ENCODE measurements around the gene ARNT2.
A peak's percentile ranks its signal among the peaks of the same experiment; 100 is the strongest.
"Not testable (repeated sequence)": the region's sequence is repeated elsewhere in the genome, so short reads cannot be mapped to it uniquely, and the experiment has no call there.

The ARNT2 gene
- 0.03 to 6.9 (median 0.56) reads per million in 17 experiments for total RNA-seq

- peak in 1 of 4 experiments; percentile 14 for DNase-seq
Observed at GRCh38 chr15:80404057-80404760, at the start of gene ARNT2. Gene ARNT2 (plus strand): TSS chr15:80404382. CDS start chr15:80404516, 134 bp downstream.

GRCh38 chr15:80367094-80367493 lies 37.1 kb upstream of the ARNT2 start:
- DNase-seq, result peak; percentile 11 to 40 (median 22)

- DNase-seq, result peak in 2 of 4 experiments; percentile 7 to 20
Observed at GRCh38 chr15:80367661-80368060, 36.5 kb upstream of the ARNT2 start.

GRCh38 chr15:80371924-80372323 lies 32.3 kb upstream of the ARNT2 start:
- DNase-seq, result no peak

GRCh38 chr15:80374441-80374840 lies 29.7 kb upstream of the ARNT2 start:
- no peak for DNase-seq

GRCh38 chr15:80375968-80376891 lies 28.0 kb upstream of the ARNT2 start:
- no peak for DNase-seq

GRCh38 chr15:80379693-80380092 lies 24.5 kb upstream of the ARNT2 start:
- no peak for DNase-seq

GRCh38 chr15:80380154-80380553 lies 24.0 kb upstream of the ARNT2 start:
- DNase-seq, result no peak

GRCh38 chr15:80382285-80382684 lies 21.9 kb upstream of the ARNT2 start:
- DNase-seq, result no peak

- no peak for DNase-seq
Observed at GRCh38 chr15:80384432-80384831, 19.8 kb upstream of the ARNT2 start.

GRCh38 chr15:80386151-80386550 lies 18.0 kb upstream of the ARNT2 start:
- no peak for DNase-seq

GRCh38 chr15:80388326-80388725 lies 15.9 kb upstream of the ARNT2 start:
- DNase-seq, result no peak

GRCh38 chr15:80389370-80389769 lies 14.8 kb upstream of the ARNT2 start:
- DNase-seq, result no peak

- not testable (repeated sequence) for DNase-seq
Observed at GRCh38 chr15:80390942-80391341, 13.2 kb upstream of the ARNT2 start.

GRCh38 chr15:80395616-80396015 lies 8.6 kb upstream of the ARNT2 start:
- DNase-seq, result peak; percentile 15 to 63 (median 54)

- no peak for DNase-seq
Observed at GRCh38 chr15:80396096-80396495, 8.1 kb upstream of the ARNT2 start.

GRCh38 chr15:80399508-80399907 lies 4.7 kb upstream of the ARNT2 start:
- no peak for DNase-seq

GRCh38 chr15:80401456-80401855 lies 2.7 kb upstream of the ARNT2 start:
- no peak for DNase-seq

GRCh38 chr15:80402339-80402738 lies 1.8 kb upstream of the ARNT2 start:
- DNase-seq, result peak in 1 of 4 experiments; percentile 16

- peak in 1 of 4 experiments; percentile 8 for DNase-seq
Observed at GRCh38 chr15:80403712-80404056, 498 bp upstream of the ARNT2 start.

GRCh38 chr15:80404761-80405553 lies 775 bp downstream of the ARNT2 start:
- peak in 2 of 4 experiments; percentile 10 to 17 for DNase-seq

GRCh38 chr15:80405554-80405850 lies 1.3 kb downstream of the ARNT2 start:
- no peak for DNase-seq

GRCh38 chr15:80405970-80406369 lies 1.8 kb downstream of the ARNT2 start:
- DNase-seq, result no peak
